ENCODE measurements around the gene ZNF76. TPM values are rescaled to one million over a fixed set of nuclear protein-coding genes. Genes with fewer than 3 reads are reported as not detected.
"Not testable (repeated sequence)": the region's sequence is repeated elsewhere in the genome, so short reads cannot be mapped to it uniquely, and the experiment has no call there.

The ZNF76 gene
- total and polyA plus RNA-seq, 9 of the 15 experiments (the other 6 are each of a cell fraction or from before 2014, with no cell fraction given) = 1.2 to 17.8 (median 10.7) TPM

DNA sequence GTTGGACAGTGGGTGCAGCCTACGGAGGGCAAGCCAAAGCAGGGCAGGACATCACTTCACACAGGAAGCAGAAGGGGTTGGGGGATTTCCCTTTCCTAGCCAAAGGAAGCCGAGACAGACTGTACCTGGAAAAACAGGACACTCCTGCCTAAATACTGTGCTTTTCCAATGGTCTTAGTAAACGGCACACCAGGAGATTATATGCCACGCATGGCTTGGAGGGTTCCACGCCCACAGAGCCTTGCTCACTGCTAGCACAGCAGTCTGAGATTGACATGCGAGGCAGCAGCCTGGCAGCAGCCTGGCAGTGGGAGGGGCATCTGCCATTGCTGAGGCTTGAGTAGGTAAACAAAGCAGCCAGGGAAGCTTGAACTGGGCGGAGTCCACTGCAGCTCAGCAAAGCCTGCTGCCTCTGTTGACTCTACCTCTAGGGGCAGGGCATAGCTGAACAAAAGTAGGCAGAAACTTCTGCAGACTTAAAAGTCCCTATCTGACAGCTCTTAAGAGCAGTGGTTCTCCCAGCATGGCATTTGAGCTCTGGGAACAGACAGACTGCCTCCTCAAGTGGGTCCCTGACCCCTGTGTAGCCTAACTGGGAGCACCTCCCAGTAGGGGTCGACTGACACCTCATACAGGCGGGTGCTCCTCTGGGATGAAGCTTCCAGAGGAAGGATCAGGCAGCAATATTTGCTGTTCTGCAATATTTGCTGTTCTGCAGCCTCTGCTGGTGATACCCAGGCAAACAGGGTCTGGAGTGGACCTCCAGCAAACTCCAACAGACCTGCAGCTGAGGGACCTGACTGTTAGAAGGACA is 72.7 kb downstream of the ZNF76 start:
- H3K27ac ChIP-seq (ENCODE audit: extremely low read depth, low read depth, low read length); FAIRE-seq; H3K79me2 ChIP-seq (ENCODE audit: control insufficient read depth, insufficient read depth, low read length); H3K36me3 ChIP-seq (ENCODE audit: control insufficient read depth, insufficient read depth, low read length); BruUV-seq (replicated peaks); H3K27me3 ChIP-seq (ENCODE audit: control insufficient read depth in 2 of 2, insufficient read depth in 2 of 2, low read length in 2 of 2); H3K4me3 ChIP-seq; intact Hi-C loops (cut with micrococcal nuclease); H4K20me1 ChIP-seq (replicated peaks; ENCODE audit: control insufficient read depth, insufficient read depth, low read length); H2AFZ ChIP-seq (ENCODE audit: low read depth, low read length); H3K9me3 ChIP-seq (replicated peaks; ENCODE audit: control insufficient read depth, insufficient read depth, low read depth, low read length); H3K4me1 ChIP-seq (replicated peaks in 1 of 2; ENCODE audit: control insufficient read depth in 2 of 2, insufficient read depth in 2 of 2, low read length in 2 of 2); H3K4me2 ChIP-seq (ENCODE audit: insufficient read depth, low read length); H3K9me1 ChIP-seq (ENCODE audit: control insufficient read depth, insufficient read depth, low read length); CTCF ChIA-PET (ENCODE audit: low intra/inter-chr PET ratio); in situ Hi-C loops (cut with MboI): not testable (repeated sequence)
- peak; percentile 73 for ATAC-seq
- TF ChIP-seq FOXA3 (CRISPR knock-in tag; conservative IDR thresholded peaks at IDR 0.05 in 1 of 2, IDR thresholded peaks at IDR 0.05 in 1 of 2) (0 out of 4 replicates have a peak, but pooled peaks of 1 of the 2 experiments have one; percentile 39), MYNN (IDR thresholded peaks at IDR 0.05) (peak; percentile 96), MYNN (CRISPR knock-in tag; IDR thresholded peaks at IDR 0.05) (peak; percentile 19; the same call in 1 of the 2 replicates), RAD21 (CRISPR knock-in tag; conservative IDR thresholded peaks at IDR 0.05 in 1 of 2, IDR thresholded peaks at IDR 0.05 in 1 of 2) (0 out of 4 replicates have a peak, but pooled peaks of 1 of the 2 experiments have one; percentile 16)
- TF ChIP-seq, protein P1, sequence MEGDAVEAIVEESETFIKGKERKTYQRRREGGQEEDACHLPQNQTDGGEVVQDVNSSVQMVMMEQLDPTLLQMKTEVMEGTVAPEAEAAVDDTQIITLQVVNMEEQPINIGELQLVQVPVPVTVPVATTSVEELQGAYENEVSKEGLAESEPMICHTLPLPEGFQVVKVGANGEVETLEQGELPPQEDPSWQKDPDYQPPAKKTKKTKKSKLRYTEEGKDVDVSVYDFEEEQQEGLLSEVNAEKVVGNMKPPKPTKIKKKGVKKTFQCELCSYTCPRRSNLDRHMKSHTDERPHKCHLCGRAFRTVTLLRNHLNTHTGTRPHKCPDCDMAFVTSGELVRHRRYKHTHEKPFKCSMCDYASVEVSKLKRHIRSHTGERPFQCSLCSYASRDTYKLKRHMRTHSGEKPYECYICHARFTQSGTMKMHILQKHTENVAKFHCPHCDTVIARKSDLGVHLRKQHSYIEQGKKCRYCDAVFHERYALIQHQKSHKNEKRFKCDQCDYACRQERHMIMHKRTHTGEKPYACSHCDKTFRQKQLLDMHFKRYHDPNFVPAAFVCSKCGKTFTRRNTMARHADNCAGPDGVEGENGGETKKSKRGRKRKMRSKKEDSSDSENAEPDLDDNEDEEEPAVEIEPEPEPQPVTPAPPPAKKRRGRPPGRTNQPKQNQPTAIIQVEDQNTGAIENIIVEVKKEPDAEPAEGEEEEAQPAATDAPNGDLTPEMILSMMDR (IDR thresholded peaks at IDR 0.05 in 2 of 3, conservative IDR thresholded peaks at IDR 0.05 in 1 of 3; ENCODE audit: insufficient read depth in 2 of 3, low read depth in 1 of 3, low read length in 3 of 3) = peak in 2 of 3 experiments; percentile 27 to 35; a peak in 2 of 6 replicates
- peak overlapping the region in 1 of 2 experiments; percentile 79; a peak in 1 of 4 replicates for H3K9ac ChIP-seq (ENCODE audit: insufficient read depth in 1 of 2, low read depth in 2 of 2, low read length in 2 of 2)
- WGBS (ENCODE audit: insufficient coverage, low coverage, missing lambda C conversion rate) = 7% methylated on average over 9 of the region's 9 CpGs
- POLR2A ChIA-PET = interaction anchor here (0.7 to 1.3 kb wide), 3 partner anchors 20 to 175 kb away, joined by 3 to 5 read pairs (median 3); no protein-coding TSS in a partner anchor
- peak in 1 of 4 experiments; percentile 30 for DNase-seq (ENCODE audit: extremely low read depth in 1 of 4, low spot score in 3 of 4)

Measured in K562 (cell line).